ENCODE data around the gene CAMK2B. TPM values are rescaled to one million over a fixed set of nuclear protein-coding genes. Genes with fewer than 3 reads are reported as not detected.

The CAMK2B gene
- total RNA-seq, 1 donor from 2014 or later, result 0.58 TPM

GRCh38 chr7:44348851-44349781 lies 23.7 kb upstream of the CAMK2B start:
- Mint-ChIP-seq H3K9me3 (peaks cover 14% of the 10 kb centered on the region), H3K27ac (no peak overlapping the region), H3K4me1 (no peaks in the 10 kb centered on the region), H3K36me3 (ENCODE audit: low read depth) (no peaks in the 10 kb centered on the region), H3K27me3 (peaks cover 13% of the 10 kb centered on the region), H3K4me3 (no peak overlapping the region)
- TF ChIP-seq CTCF (IDR thresholded peaks at IDR 0.05), result no peak
- CTCF ChIA-PET, result interaction anchor here (1.7 kb wide), 1 partner anchor 11 kb away, joined by 5 read pairs; no protein-coding TSS in a partner anchor
- POLR2A ChIA-PET, result no interaction called here
- intact Hi-C loops (cut with micrococcal nuclease), result no loop called here
- no peak for DNase-seq
- ATAC-seq (ENCODE audit: low read depth), result no peak

GRCh38 chr7:44348300-44348699 lies 22.9 kb upstream of the CAMK2B start:
- POLR2A ChIA-PET, result no interaction called here
- intact Hi-C loops (cut with micrococcal nuclease), result no loop called here
- peaks cover 13% of the 10 kb centered on the region for H3K27me3 Mint-ChIP-seq
- DNase-seq (no peak), ATAC-seq (ENCODE audit: low read depth) (no peak)
- H3K9me3 Mint-ChIP-seq, result peaks cover 9% of the 10 kb centered on the region
- no peak overlapping the region for H3K4me3 Mint-ChIP-seq
- no peak overlapping the region for H3K27ac Mint-ChIP-seq
- CTCF ChIA-PET, result interaction anchor here (1.7 kb wide), 1 partner anchor 10 kb away, joined by 5 read pairs; no protein-coding TSS in a partner anchor
- TF ChIP-seq CTCF (IDR thresholded peaks at IDR 0.05), result no peak
- H3K36me3 Mint-ChIP-seq (ENCODE audit: low read depth), result no peaks in the 10 kb centered on the region
- H3K4me1 Mint-ChIP-seq, result no peaks in the 10 kb centered on the region

GRCh38 chr7:44347546-44348114 lies 22.2 kb upstream of the CAMK2B start:
- ATAC-seq (ENCODE audit: low read depth), result no peak
- ChIA-PET POLR2A (no interaction called here), CTCF (interaction anchor here (1.7 kb wide), 1 partner anchor 9 kb away, joined by 5 read pairs; no protein-coding TSS in a partner anchor)
- Mint-ChIP-seq H3K4me1 (no peaks in the 10 kb centered on the region), H3K4me3 (no peak overlapping the region), H3K27me3 (peaks cover 13% of the 10 kb centered on the region), H3K9me3 (peaks cover 11% of the 10 kb centered on the region), H3K27ac (no peak overlapping the region), H3K36me3 (ENCODE audit: low read depth) (no peaks in the 10 kb centered on the region)
- no peak for TF ChIP-seq CTCF (IDR thresholded peaks at IDR 0.05)
- no peak for DNase-seq
- intact Hi-C loops (cut with micrococcal nuclease), result no loop called here

GRCh38 chr7:44346063-44346462 lies 20.7 kb upstream of the CAMK2B start:
- TF ChIP-seq CTCF (IDR thresholded peaks at IDR 0.05), result no peak
- Mint-ChIP-seq H3K9me3 (peaks cover 6% of the 10 kb centered on the region), H3K36me3 (ENCODE audit: low read depth) (no peaks in the 10 kb centered on the region), H3K4me3 (no peak overlapping the region), H3K27me3 (peaks cover 13% of the 10 kb centered on the region), H3K4me1 (no peaks in the 10 kb centered on the region), H3K27ac (no peak overlapping the region)
- POLR2A ChIA-PET, result no interaction called here
- ATAC-seq (ENCODE audit: low read depth), result no peak
- CTCF ChIA-PET, result no interaction called here
- no peak for DNase-seq
- intact Hi-C loops (cut with micrococcal nuclease), result no loop called here

- peaks cover 2% of the 10 kb centered on the region for H3K27me3 Mint-ChIP-seq
- H3K27ac Mint-ChIP-seq, result no peak overlapping the region
- peaks cover 18% of the 10 kb centered on the region for H3K4me1 Mint-ChIP-seq
- no peak for TF ChIP-seq CTCF (IDR thresholded peaks at IDR 0.05)
- intact Hi-C loops (cut with micrococcal nuclease), result no loop called here
- H3K9me3 Mint-ChIP-seq, result peaks cover 17% of the 10 kb centered on the region
- ChIA-PET CTCF (no interaction called here), POLR2A (no interaction called here)
- no peak for ATAC-seq (ENCODE audit: low read depth)
- no peak for DNase-seq
- no peak overlapping the region for H3K4me3 Mint-ChIP-seq
- peaks cover 5% of the 10 kb centered on the region for H3K36me3 Mint-ChIP-seq (ENCODE audit: low read depth)
Measured at GRCh38 chr7:44341401-44341800, 16.0 kb upstream of the CAMK2B start.

Measured in activated B cell treated with CpG ODN at 0.5 μM for 24 hours (primary cell).